DMS79 (cell line): Measurements from ENCODE around the gene WDR1.

Source experiments
- DNase-seq: peaks from one replicate; lab custom pipeline; 2025; lab: John Stamatoyannopoulos, UW

The WDR1 gene

GRCh38 chr4:10072420-10073017 lies 44.1 kb downstream of the WDR1 start:
- DNase-seq: no peak

DNA sequence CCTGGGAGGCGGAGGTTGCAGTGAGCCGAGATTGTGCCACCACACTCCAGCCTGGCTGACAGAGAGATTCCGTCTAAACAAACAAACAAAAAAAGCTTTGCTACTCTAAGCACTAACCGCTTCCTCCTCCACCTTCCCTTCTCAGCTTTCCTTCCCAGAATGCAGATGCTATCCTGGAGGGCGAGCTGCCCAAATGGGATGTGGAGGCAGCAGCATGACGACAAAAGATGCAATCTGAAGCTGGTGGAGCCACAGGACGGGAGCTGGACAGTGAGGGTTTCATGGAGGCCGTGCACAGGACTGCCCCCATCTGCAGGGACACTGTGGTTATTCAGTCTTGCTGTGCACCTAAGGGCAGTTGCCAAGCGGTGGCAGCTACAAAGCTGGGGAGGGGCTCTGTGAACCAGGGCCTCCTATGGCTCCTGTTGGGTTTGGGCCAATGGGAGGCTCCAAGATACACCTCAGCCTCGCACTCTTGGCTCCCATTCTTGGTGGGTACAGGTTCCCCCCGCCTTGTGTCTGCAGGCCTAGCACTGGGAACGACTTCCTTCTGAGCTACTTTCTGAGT lies 47.4 kb downstream of the WDR1 start:
- no peak for DNase-seq

GRCh38 chr4:10066670-10067651 lies 49.6 kb downstream of the WDR1 start:
- DNase-seq: no peak

- no peak for DNase-seq
These were observed 50.4 kb downstream of the WDR1 start for GRCh38 chr4:10066206-10066605.

- no peak for DNase-seq
These were observed 52.9 kb downstream of the WDR1 start for GRCh38 chr4:10063544-10064300.

DNA sequence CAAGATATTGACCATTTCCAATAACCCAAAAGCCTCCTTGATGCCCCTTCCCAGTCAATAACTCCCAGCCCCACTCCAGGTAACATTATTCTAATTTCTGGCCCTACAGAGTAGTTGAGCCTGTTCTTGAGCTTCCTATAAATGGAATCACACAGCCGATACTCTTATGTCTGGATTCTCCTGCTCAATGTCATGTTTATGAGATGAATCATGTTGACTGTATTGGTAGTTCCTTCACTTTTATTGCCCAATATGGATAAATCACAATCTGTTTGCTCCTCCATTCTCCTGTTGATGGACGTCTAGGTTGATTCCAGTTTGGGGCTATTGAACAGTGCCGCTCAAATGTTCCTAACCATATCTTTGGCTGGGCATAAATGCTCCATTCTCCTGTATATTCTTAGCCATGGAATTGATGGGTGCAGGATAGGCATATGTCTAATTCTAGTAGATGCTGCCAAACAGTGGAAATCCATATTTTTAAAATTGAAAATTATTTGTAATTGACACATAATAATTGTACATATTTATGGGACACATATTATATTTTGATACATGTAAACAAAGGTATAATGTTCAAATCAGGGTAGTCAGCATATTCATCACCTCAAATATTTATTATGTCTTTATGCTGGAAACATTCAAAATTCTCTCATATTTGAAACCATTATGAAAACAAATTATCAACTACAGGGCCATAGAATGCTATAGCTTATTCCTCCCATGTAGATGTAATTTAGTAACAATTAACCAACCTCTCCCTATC lies 54.8 kb downstream of the WDR1 start:
- DNase-seq: no peak

- no peak for DNase-seq
These were observed 58.2 kb downstream of the WDR1 start for GRCh38 chr4:10058371-10058770.

GRCh38 chr4:10057023-10057395 lies 59.6 kb downstream of the WDR1 start:
- DNase-seq: no peak

- DNase-seq: no peak
These were observed 60.1 kb downstream of the WDR1 start for GRCh38 chr4:10056334-10057022.

DNA sequence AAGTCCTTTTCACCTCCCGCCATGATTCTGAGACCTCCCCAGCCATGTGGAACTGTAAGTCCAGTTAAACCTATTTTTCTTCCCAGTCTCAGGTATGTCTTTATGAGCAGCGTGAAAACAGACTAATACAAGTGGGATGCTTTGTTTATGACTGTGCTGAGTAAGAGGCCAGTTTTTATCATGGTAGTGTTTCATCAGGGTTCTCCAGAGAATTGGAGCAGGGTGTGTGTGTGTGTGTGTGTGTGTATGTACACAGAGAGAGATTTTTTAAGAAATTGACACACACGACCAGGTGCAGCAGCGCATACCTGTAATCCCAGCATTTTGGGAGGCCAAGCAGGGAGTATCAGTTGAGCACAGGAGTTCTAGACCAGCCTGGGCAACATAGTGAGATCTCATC lies 60.7 kb downstream of the WDR1 start:
- no peak for DNase-seq

- peak; percentile 55 for DNase-seq
These were observed 62.0 kb downstream of the WDR1 start for GRCh38 chr4:10054571-10055041.

DNA sequence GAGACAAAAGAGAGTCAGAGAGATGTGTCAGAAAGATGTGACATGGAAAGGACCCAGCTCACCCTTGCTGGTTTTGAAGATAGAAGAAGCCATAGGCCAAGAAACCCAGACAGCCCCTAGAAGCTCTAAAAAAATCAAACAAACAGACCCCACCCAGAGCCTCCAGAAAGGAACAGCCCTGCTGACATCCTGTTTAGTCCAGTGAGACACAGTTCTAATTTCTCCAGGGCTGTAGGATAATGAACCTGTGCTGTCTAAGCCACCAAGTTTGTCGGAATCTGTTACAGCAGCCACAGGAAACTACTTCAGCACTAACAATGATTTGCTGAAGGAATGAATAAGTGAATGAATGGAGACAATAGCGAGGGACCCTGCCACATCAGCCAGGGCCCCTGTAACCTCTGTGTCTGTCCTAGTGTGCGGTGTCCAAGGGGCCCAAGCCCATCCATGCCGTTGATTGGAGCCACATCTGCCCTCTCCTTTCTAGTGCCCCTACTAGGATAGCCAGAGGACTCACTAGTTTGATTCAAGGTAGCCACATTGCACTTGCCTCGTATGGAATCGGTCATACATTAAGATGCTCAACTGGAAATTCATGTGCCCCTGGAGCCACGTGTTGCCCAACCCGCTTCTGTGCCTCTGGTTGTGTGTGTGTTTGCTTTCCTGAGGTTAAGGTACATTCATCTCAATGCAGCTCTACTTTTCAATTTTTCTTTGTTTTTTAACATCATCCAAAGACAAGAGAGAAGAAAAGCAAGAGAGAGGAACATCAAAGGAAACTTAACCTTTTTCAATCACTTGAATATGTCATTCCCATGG lies 62.8 kb downstream of the WDR1 start:
- DNase-seq: no peak

DNA sequence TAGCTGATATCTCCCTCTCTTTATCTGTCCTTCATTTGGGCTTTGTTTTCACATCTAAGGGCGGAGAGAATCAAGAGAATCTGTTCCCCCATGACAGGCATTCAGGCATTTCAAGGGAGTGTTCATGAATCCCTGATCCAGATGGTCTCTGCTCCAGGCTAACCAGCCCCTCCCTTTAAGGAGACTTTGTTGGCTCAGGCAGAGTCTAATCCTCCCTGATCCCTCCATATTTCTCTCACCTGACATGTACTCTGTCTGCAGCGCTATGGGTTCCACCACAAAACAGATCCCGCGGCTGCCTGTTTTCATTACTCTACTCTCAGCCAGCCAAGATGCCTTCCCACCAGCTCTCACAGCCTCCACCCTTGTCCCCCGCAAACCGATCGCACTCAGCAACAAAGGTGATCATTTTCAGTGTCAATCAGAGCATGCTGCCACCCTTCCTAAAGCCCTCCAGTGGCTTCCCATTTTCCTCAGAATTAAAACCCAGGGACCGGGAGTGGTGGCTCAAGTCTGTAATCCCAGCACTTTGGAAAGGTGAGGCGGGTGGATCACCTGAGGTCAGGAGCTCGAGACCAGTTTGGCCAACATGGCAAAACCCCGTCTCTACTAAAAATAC lies 65.0 kb downstream of the WDR1 start:
- no peak for DNase-seq

DNA sequence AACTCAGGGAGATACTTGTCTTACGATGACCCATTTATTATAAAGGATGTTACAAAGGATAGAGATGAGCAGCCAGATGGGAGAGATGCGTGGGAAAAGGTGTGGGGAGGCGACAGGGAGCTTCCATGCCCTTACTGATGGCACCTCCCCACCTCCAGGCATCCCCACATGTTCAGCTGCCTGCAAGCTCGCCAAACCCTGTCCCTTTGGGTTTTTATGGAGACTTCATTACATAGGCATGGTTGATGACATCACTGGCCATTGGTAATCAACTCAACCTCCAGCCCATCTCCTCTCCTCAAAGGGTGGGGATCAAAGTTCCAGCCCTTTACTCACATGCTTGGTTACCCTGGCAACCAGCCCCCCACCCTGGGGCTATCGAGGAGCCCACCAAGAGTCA lies 65.9 kb downstream of the WDR1 start:
- DNase-seq: no peak

GRCh38 chr4:10050261-10050661 lies 66.3 kb downstream of the WDR1 start:
- no peak for DNase-seq

DNA sequence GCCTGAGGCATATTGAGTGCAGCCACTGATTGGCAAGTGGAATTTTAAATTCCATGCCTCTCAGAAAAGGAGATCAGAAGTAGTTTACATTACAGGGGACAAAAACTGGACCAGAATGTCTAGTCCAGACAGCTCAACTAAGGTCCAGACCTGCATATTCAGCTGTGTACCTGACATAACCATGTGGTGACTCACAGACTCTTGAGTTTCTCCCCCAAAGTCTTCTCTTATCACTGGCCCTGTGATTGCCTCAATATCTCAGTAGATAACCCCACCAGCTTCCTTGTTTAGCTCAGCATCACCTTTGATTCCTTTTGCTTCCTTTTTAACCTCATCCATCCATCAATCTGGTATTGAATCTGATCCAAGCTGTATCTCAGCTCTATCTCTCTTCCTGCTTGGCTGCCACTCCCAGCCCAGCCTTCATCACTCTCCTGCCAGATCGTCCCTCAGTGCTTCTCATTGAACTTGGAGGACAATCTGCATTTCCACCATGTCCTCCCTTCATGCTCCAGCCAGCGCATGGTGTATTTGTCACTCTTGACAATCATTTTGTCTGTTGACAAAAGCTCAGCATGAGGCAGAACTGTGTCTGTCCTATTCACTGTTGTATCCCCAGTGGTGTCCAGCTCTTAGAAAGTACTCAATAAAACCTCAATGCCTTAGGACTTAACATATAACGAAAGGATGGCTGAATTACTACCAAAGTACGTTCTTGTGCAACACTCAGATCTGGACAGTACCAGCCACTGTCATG lies 67.5 kb downstream of the WDR1 start:
- DNase-seq: no peak

DNA sequence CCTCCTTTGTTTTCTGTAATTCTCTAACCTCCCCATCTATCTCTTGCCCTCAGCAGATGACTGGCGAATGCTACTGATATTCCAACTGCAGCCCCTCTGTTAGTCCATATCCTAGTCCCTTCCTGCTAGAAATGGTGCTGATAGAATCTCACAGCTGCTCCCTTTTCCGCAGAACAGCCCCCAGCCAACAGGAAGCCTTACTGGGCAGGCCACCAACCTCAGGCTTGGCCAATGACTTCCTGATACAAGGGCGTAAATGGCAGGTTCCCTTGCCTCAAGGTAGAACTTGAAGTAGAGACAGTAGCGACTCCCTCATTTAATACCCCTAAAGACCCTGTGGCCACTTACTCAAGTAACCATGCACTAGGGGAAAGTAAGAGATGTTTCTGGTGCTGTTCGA lies 68.6 kb downstream of the WDR1 start:
- no peak for DNase-seq

- no peak for DNase-seq
These were observed 70.1 kb downstream of the WDR1 start for GRCh38 chr4:10046471-10046870.

DNA sequence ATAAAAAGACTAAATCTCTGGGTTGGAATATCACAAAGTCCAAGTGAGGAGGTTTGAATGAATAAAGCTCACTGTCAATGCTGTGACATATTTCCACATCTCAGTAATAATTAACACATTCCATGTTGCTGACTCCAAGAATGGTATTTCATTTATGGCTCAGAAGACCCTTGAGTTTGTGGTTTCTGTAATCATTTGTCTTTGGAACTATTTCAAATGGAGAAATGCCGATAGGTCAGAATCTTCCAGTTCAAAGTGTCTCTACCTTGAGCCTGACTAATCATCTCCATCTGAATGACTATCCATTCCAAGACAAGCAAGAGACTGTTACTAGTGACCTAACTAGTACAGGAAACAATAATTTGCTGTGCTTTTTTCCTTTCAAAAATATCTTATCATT lies 71.1 kb downstream of the WDR1 start:
- no peak for DNase-seq
